Mononuclear cell (primary cell): Measurements from ENCODE around the gene MAEA. TPM values are rescaled to one million over a fixed set of nuclear protein-coding genes. Genes with fewer than 3 reads are reported as not detected.

Source experiments
- H3K27me3 ChIP-seq: 2 replicates; pipeline ENCODE4 v1.6.0; 2011; ENCODE audit warnings: low read length, control low read depth; ENCODE audit not compliant: insufficient read depth
- H3K4me1 ChIP-seq: 2 replicates; pipeline ENCODE4 v1.5.1; 2011; ENCODE audit warnings: mild to moderate bottlenecking, low read length, control low read depth; ENCODE audit not compliant: insufficient read depth
- H3K4me3 ChIP-seq: 2 replicates; pipeline ENCODE4 v1.5.1; 2011; ENCODE audit warnings: mild to moderate bottlenecking, low read length, moderate library complexity
- H3K9me3 ChIP-seq: 2 replicates; pipeline ENCODE4 v1.5.1; 2011; ENCODE audit warnings: low read depth, mild to moderate bottlenecking, control low read depth, low read length
- total RNA-seq: library from RNA; depleted of rRNA; stranded (reverse); fragments of >200 nt; gene quantifications from one replicate; pipeline ENCODE4 v1.2.3, GENCODE V29; 2012

The MAEA gene
- total RNA-seq, 1 donor = 33.8 TPM

DNA sequence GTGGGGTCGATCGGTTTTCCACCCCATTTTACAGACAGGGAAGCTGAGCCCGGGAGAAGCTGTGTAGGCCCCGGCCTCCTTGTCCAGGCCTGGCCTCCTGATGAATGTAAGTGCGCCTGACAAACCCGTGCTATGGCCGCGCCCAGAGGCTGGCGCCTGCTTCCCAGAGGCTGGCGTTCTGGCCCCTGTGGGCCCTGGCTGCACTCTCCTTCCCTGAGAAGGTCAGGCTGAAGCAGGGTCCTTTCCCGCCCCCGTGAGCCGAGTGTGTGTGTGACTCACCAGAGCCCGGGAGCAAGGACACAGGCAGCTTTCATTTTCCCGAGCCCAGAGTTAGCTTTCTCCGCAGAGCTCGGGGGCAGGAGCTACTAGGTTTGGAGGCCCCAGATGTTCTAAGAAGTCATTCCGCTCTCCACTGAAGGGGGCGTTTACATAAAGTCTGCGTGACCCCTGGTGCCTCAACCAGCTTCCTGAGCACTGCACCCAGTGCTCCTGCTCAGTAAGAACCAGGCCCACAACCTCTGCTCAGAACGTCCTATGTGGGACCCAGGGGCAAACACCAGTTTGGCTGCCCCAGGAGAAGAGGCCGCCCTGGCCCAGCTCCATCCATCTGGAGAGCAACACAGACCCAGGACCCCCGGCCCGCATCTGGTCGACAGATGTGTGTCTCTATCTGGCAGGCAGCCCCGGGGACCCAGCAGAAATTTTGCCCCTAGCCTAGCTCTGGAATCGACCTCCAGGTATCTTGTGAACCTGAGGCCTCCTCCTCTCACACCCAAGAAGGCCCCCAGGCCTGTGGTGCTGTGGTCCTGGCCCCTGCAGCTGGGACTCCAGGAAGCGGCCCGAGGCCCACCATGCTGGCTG, 71.0 kb downstream of the MAEA start:
- Histone ChIP-seq H3K27me3 (no peaks in the 10 kb centered on the region), H3K4me1 (no peaks in the 10 kb centered on the region), H3K4me3 (no peak overlapping the region), H3K9me3 (no peaks in the 10 kb centered on the region)

DNA sequence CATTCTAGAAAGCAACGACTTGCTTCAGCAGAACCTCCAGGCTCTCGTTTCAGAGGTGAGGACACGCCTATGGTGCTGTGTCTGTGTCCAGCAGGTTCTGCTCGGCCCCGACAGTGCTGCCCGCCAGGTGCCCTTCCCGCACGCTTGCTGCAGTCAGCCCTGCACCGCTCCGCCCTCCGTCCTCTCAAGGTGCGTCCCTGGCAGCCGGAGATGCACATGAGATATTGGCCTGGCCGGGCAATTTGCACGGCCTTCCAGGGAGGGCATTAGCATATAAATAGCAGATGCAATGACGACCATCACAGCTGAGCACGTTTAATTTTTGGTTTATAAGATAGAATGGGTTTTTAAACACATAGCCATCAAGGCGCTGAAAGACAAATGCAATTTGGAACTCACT, 71.7 kb downstream of the MAEA start:
- H3K4me1 ChIP-seq = no peaks in the 10 kb centered on the region
- H3K9me3 ChIP-seq = no peaks in the 10 kb centered on the region
- H3K27me3 ChIP-seq = no peaks in the 10 kb centered on the region
- no peak overlapping the region for H3K4me3 ChIP-seq

DNA sequence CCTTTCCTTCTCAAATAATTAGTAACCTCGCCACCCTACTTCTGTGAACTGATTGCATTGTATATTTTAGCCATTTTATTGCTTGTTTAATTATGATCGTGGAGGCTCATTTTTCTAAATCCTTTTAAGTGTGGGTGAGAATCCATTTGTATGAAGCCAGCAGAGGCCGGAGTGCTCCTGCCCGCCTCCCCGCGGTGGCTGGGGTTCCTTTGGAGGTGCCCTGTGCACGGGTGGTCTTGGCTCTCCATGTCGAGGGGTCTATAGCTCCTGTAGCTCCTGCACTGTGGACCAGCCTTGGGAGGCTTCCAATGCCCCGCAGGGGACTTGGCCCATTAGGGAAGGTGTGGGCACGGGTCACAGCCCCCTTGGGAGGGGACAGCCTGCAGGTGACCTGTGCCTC, 72.4 kb downstream of the MAEA start:
- no peaks in the 10 kb centered on the region for H3K27me3 ChIP-seq
- no peaks in the 10 kb centered on the region for H3K4me1 ChIP-seq
- no peaks in the 10 kb centered on the region for H3K9me3 ChIP-seq
- no peak overlapping the region for H3K4me3 ChIP-seq

DNA sequence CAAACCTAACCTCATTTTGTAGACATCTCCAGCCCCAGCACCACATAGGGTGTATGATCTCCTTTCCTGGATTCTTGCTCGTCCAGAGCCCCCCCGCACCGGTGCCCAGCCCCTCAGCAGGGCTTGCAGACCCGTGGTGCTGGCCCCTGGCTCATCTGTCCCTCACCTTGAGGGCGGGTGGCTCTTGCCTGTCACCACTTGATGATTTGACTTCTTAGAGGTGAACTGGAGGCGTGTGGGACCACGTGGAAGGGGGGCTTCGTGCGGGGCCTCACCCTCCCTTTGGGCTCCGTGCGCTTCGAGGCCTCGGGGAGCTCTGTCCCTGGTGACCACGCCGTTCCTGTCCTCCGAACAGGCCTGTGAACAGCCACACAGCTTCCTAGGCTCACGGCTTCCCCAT, 72.8 kb downstream of the MAEA start:
- H3K9me3 ChIP-seq = no peaks in the 10 kb centered on the region
- H3K4me1 ChIP-seq = no peaks in the 10 kb centered on the region
- no peak overlapping the region for H3K4me3 ChIP-seq
- no peaks in the 10 kb centered on the region for H3K27me3 ChIP-seq

DNA sequence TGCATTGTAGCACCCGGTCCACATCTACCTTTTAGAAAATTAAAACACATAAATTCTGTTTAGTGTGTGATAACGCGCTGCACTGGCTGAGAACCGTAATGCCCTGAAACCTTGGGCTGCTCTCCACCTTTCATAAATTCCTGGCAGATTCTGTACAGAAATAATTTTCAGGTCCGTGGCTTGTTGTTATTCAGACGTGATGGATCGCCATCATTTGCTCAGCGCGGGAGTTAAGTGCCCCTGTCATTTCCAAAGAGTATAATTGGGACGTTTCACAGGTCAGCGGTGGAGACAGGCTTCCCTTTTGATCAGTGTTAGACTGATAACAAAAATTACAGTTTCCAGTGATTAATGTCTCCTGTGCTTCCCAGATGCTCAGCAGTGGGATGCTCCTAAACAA, 73.8 kb downstream of the MAEA start:
- Histone ChIP-seq H3K9me3 (no peaks in the 10 kb centered on the region), H3K4me1 (no peaks in the 10 kb centered on the region), H3K27me3 (no peaks in the 10 kb centered on the region), H3K4me3 (no peak overlapping the region)

DNA sequence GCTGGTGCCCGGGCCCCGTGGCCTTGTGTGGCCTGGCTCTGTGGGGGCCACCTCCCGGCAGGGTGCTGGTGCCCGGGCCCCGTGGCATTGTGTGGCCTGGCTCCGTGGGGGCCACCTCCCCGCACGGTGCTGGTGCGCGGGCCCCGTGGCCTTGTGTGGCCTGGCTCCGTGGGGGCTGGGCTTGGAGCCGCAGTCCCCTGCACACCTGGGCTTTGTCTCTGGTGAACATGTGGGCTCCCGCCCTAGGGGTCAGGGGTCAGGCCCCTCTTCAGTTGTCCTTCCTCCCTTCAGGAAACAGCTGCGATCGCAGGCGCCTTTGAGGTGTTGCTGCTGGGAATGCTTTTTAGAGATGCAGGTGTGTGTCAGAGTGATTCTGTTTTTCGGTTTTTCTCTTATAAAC, 74.5 kb downstream of the MAEA start:
- Histone ChIP-seq H3K4me1 (no peaks in the 10 kb centered on the region), H3K27me3 (no peaks in the 10 kb centered on the region), H3K4me3 (no peak overlapping the region), H3K9me3 (no peaks in the 10 kb centered on the region)

DNA sequence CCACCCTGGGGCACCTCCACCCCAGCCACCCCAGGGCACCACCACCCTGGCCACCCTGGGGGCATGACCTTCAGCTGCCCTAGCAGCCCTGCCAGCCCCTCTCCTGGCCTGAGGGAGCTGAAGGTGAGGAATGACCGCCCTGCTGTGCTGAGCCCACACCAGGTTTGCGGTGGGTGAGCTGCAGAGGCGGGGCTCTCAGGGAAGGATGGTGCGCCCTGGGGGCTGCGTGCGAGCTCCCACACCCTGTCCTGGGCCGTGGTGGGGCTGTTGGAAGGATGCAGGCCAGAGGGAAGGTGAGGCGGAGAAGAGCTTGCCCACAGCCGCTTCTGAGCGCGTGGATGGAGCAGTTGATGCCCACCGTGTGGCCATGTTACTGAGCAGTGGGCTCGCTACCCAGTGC, 75.1 kb downstream of the MAEA start:
- Histone ChIP-seq H3K9me3 (no peaks in the 10 kb centered on the region), H3K27me3 (no peaks in the 10 kb centered on the region), H3K4me3 (no peak overlapping the region), H3K4me1 (no peaks in the 10 kb centered on the region)

DNA sequence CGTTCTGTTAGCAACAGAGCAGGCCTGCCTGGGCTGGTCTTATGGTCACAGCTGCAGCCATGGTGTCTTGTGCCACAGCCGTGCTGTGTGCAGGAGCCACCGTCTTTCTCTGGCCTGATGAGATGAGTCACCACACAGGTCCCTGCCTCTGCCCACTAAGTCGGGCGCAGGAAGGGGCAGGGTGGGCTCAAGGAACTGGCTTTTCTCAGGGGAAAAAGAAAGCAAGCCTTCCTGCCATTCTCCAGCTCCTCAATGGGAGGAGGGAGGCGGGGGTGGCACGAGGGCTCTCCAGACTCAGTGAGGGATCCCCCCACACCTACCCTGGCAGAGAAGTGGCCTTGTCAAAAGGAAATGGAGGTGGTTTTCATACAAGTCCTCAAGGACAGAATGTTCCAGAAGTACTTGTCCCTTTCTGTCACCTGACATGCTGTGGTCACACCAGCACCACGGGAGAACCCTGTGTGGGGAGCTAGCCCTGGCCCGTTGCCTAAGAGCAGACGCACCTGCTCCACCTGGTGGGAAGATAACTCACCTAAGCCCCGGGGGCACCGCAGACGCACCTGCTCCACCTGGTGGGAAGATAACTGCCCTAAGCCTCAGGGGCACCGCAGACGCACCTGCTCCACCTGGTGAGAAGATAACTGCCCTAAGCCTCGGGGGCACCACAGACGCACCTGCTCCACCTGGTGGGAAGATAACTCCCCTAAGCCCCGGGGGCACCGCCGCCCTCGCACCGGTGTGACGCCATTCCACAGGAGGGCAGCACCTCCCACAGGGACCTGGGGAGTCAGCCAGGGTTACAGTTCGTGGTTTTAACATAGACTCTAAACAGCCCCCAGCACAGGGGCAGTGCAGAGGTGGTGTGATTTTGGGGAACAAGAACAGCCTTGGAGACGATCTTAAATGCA, 75.8 kb downstream of the MAEA start:
- Histone ChIP-seq H3K4me1 (no peaks in the 10 kb centered on the region), H3K9me3 (no peaks in the 10 kb centered on the region), H3K27me3 (no peaks in the 10 kb centered on the region), H3K4me3 (no peak overlapping the region)

DNA sequence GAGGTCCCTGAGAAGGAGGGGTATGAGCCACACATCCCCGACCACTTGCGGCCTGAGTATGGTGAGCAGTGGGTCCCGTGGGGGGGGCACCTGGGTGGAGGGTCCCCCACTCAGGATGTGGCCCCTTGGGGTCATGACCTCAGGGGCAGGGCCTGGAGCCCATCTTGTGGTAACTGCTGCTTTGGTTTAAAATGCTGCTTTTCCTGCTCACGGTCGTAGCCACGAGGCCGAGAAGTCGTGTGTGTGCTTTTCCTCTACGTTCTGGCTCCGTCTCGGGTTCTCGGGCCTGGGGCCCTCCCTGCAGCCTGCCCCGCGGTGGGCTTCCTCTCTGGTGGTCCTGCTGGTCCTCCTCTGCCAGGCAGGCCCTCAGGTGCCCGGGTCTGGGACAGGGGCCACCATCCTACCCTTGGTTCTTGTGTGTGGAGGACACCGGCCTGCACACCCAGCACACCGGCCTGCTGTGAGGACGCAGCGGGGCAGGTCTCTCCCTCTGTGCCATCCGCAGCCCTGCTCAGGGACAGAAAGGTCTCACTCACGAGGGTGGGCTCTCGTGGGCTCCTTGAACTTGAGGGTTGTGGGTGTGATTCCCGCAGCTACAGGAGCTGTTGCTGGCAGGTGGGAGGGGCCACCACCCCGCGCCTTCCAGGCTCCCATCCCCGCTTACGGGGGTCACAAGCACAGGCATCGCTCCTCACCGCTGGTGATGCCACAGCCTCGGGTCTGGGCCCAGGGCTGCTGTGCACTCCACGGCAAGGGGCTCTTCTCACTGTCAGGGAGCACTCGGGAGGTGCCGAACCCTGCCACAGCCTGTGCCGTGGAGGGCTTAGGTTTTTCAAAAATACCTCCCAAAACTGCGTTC, 76.9 kb downstream of the MAEA start:
- H3K4me1 ChIP-seq = no peaks in the 10 kb centered on the region
- H3K9me3 ChIP-seq = no peaks in the 10 kb centered on the region
- no peaks in the 10 kb centered on the region for H3K27me3 ChIP-seq
- no peak overlapping the region for H3K4me3 ChIP-seq

DNA sequence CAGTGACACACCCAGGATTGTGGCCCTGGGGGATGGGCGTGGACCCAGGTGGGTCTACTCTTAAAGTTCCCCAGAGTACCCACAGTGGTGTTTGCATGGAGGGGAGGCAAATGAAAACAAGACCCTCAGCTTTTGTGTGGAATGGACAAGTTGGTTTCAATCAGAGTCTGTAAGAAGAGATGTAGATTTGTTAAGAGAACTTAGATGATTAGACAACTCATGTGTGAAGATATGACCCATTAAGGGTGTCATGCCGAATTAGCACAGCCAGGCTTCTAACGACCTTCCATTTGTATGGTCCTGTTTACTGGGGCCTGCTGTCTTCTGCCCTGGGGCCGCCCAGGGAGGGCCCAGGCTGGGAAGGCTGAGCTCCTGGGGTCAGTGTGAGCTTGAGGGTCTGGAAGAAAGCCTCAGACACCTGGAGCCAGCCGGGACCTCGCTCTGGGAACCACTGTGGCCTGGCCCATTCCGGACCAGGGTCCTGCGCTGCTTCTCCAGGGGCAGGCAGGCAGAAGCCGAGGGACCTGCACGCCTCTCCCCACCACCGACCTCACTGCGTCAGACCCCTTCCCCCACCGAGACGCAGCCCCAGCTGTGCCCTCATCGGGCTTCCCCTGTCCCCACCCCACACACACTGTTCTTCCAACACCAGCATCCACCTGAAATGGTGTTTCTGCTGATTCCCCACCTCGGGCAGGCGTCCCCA, 77.7 kb downstream of the MAEA start:
- H3K27me3 ChIP-seq = no peaks in the 10 kb centered on the region
- H3K9me3 ChIP-seq = no peaks in the 10 kb centered on the region
- no peak overlapping the region for H3K4me3 ChIP-seq
- H3K4me1 ChIP-seq = no peaks in the 10 kb centered on the region

DNA sequence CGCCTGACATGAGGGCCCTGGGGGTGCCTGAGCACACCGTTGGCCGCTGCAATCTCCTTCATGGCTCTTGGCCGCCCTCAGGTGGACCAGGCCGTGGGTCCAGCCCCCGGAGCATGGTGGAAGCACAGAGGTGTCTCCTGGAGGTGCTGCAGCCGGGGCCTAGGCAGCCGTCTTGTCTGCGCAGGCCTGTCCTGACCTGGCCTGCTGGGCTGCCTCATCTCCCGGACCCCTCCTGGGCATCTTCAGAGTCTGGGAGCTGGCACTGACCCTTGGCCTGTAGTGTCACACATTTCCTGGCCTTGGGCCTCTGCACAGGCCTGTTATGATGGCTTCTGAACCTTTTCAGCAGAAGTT, 78.2 kb downstream of the MAEA start:
- Histone ChIP-seq H3K27me3 (no peaks in the 10 kb centered on the region), H3K4me3 (no peak overlapping the region), H3K9me3 (no peaks in the 10 kb centered on the region), H3K4me1 (no peaks in the 10 kb centered on the region)

DNA sequence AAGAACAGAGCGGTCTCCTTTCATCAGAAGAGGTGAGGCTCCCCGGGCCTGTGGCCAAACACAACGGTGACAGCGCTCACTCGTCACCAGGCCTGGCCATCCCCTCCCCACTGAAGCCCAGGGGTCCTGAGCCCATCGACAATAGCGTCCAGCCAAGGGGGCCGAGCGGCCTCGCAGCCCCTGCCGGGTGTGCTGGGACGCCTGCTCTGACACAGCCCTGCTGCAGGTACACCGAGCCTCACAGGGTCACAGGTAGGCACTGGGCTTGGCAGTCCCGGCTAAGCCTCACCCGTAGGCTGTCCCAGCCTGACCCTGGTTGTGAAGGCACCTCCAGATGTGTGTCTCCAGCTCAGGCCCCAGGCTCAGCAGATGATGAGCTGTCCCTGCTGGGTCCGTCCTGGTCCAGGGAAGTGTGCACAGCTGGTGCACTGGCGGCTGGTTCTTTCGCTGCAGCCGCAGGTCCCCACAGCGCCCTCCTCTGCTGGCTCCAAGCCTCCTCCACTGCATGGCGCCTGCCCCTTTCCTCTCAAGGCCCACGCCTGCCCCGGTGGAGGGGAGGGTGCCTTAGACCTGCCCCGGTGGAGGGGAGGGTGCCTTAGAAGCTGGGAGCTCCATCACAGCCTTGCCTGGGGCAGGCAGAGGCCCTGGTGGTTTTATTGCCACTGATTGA, 78.9 kb downstream of the MAEA start:
- no peaks in the 10 kb centered on the region for H3K27me3 ChIP-seq
- no peaks in the 10 kb centered on the region for H3K4me1 ChIP-seq
- no peaks in the 10 kb centered on the region for H3K9me3 ChIP-seq
- H3K4me3 ChIP-seq = no peak overlapping the region

DNA sequence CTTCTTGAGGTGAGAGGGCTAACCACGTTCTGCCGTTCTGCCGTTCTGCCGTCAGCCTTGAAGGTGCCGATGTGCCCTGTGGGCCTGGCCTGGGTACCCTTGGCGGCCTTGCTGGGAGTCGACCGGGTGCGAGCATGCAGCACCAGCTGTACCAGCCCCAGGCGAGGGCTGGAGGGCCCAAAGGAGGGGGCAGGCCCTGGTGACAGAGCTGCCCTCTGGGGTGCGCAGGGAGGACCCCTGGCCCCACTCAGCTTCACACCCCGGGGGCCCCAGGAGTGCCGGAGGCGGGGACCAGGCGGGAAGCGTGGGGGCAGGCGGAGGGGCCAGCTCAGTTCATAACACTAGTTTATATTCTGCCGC, 79.4 kb downstream of the MAEA start:
- no peaks in the 10 kb centered on the region for H3K4me1 ChIP-seq
- no peak overlapping the region for H3K4me3 ChIP-seq
- H3K27me3 ChIP-seq = no peaks in the 10 kb centered on the region
- H3K9me3 ChIP-seq = no peaks in the 10 kb centered on the region

DNA sequence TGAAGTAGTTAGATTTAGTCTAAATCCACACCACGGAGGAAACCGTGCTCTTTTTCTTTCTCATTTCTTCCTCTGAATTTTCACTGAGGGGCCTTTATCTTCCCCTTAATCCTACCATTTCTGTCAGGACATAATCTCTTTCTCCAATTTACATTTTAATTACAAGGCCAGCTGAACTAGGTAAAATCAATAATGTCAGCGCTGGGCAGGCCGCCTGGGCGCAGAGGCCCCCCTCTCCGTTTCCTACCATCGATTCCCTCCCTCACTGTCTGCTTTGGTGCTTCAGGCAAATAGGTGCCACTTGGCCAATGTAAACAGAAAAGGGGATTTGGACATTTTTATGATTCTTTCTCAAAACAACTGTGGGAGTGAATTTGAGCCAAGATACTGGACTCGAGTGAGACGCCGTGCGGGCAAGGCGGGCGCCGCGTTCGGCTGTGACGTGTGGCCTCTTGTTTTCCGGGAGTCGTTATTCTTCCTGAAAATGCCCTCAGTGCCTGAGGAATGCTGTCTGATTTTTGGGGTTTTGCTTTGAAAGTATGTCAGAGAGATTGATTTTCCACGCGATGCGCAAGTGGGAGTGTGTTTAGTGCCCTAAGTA, 79.9 kb downstream of the MAEA start:
- Histone ChIP-seq H3K9me3 (no peaks in the 10 kb centered on the region), H3K4me3 (no peak overlapping the region), H3K4me1 (no peaks in the 10 kb centered on the region), H3K27me3 (no peaks in the 10 kb centered on the region)
